HG03108 (cell line): ENCODE data around the gene SPNS3.

Experiments
- ATAC-seq: cut with Tn5 transposase; IDR thresholded peaks from one replicate; pipeline ENCODE4 v1.9.1; 2021; ENCODE audit warnings: moderate library complexity; ENCODE audit not compliant: unreplicated experiment

SPNS3 gene

DNA sequence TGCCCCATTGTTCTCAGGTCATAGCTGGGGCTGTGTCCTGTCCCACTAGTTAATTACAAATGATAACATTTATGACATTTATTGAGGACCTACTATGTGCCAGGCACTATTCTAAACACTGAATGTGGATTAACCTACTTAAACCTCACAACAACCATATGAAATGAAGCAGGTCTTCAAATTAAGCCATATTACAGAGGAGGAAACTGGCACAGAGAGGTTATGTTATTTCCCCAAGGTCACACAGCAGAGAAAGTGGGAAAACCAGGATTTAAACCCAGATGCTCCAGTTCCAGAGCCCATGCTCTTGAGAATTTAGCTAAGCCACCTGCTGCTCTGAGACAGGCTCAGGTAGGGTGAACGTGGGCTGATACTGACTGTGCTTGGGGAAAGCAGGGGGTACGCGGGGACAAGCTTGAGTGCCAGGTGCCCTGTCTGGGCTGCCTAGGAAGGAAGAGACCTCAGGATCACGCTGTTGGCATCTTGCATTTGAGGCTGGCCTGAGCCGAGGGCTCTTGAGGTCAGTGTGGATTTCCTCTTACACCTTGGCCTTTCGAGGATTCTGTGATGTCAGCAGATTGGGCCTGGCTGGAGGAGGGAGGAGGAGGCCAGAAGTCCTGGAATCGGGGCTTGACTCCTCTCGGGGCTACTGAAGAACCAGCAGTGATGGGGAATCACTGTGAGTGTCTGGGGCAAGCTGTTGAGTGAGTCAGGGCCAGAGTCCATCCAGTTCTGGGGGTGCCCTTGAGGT is 73.8 kb downstream of the SPNS3 start:
- no peak for ATAC-seq

DNA sequence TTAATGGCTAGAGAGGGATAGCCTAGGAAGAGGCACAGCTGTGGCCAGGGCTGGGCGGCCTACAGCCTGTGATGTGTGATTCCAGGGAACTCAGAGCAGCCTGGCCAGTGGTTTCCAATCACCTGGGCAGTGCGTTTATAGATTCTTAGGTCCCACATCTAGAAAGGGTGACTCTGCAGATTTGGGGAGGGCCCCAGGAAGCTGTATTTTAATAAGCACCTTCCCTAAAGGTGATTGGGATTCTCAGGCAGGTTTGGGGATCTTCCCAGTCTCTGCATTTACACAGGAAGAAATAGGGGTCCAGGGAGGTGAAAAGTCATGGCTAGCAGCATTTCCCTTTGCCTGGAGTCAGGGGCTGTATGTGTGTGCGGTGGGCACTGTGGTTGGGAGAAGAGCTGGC is 74.5 kb downstream of the SPNS3 start:
- ATAC-seq, result no peak

DNA sequence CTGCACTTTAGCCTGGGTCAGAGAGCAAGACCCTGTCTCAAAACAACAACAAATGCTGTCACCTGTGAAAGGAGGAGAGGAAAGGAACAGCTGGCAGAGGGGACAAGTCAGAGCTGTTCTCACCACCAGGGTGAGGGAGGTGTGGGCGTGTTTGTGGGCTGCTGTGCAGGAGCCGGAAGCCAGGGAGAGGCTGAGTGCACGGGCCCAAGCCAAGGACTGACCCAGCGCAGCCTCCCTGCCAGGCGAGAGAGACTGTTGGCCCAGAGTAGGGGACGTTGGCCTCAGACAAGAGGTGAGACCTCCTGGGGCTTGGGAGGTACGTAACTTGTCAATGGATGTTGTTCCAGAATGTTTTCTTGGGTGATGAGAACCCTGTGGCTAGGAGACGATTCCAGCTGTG is 75.7 kb downstream of the SPNS3 start:
- no peak for ATAC-seq

DNA sequence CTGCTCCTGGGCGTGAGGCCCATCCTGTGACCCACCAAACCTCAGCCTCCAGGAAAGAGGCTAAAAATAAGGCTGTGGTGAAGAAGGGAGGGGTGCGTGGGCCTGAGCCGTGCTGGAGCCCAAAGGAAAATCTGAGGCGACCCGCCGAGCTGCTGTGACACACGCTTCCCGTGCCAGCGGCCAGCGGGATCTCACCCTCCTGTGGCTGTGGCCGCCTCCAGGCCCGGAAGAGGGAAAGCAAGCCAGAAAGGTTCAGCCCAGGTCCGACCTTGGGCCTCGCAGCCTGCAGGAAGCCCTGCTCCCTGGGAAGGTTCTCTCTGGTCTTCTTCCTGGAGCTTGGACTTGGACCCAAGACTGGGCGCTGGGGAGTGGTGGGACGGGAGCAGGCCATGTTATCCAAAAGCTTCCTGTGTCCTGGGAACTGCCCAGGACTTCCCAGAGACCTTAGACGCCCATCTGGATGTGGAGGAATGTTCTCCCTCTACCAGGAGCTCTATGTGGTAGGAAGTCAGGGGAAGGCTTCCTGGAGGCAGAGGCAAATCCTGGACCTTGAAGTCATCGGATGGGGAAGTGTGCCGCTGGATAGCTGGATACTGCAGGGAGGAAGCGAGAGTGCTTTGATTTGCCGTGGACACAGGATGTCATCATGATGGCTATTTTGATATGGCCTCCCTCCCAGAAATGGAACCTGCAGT is 76.3 kb downstream of the SPNS3 start:
- ATAC-seq, result no peak

DNA sequence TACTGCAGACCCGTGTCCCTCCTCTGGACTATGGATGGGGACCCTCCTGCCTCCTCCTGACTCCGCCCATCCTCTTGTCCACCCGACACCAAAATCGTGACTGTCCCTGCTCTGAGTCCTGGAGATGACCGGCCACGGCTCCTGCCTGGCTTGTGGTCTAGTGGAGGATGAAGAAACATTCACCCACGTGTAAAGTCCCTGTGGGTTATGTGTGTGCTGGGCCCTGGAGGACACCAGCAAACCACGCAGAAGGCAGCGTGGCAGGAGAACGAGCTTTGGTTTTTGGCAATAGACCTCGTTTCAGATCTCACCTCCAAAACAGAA is 76.8 kb downstream of the SPNS3 start:
- ATAC-seq, result no peak

DNA sequence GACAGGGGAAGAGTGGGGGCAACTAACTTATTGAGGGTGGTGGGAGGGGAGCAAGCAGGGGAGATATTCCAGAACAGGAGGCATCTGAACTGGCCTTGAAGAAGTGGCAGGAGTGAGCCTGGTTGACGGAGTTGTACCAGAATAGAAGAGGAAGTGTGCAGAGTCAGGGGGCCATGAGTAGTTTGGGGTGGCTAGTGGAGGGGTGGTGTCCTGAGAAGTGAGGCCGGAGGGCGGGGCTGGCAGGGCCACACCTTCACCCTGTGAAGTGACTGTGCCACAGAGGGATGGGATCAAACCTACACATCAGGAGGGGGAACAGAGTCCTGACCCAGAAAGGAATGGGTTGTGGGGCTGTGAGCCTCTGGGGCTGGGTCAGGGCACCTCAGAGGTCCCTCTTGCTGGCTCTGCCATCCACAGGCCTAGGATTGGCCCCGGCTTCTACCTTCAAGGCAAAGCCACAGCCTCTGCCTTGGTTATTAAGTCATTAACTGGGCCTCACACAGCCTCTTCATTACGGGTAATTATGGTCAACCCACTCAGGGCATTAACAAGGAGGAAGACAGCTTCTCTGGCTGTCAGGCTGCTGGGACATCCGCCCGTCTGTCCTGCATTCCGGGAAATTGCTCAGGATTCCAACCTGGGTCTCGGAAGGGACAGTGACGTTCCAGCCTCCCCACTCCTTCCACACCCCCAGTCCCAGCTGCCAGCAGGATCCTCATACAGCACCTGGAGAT is 77.6 kb downstream of the SPNS3 start:
- no peak for ATAC-seq

DNA sequence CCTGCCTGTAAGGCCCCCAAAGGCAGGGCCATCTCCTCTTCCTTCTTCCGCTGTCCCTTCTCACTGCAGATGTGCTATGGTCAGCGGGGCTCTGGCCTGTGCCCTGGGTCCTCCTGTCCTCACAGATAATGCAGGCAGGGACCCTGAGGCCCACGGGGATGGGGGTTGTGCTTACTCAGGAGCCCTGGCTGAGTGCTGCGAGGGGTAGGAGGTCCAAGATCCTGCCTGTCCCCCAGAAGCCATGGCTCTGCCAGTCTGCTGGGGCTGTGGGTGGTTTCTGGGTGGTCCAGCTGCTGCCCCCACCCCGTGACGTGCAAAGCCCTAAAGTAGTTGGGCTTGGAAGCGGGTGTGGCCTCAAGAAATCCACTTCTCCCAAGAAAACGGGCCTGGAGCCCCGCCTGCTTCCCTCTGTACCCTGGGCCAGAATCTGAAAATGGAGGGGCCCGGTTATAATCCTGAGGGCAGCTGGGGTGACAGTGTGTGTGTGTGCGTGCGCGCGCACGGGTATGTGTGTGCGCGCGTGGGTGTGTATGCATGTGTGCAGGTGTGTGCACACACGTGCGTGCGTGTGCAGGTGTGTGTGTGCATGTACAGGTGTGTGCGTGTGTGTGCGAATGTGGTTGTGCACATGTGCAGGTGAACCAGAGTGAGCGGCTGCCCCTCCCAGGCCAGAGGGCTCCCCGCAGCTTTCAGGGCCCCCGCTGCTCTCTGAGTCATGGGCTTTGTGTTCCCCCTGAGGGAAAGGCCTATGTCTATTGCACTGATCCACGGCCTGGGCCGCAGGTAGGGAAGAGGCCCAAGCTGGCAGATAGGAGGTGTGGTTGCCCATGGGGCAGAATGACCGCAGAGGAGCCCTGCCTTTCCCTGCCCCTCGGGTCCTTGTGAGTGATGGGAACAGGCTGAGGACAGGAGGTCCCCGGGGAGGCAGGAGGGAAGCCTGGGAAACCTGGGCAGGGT is 78.7 kb downstream of the SPNS3 start:
- no peak for ATAC-seq

DNA sequence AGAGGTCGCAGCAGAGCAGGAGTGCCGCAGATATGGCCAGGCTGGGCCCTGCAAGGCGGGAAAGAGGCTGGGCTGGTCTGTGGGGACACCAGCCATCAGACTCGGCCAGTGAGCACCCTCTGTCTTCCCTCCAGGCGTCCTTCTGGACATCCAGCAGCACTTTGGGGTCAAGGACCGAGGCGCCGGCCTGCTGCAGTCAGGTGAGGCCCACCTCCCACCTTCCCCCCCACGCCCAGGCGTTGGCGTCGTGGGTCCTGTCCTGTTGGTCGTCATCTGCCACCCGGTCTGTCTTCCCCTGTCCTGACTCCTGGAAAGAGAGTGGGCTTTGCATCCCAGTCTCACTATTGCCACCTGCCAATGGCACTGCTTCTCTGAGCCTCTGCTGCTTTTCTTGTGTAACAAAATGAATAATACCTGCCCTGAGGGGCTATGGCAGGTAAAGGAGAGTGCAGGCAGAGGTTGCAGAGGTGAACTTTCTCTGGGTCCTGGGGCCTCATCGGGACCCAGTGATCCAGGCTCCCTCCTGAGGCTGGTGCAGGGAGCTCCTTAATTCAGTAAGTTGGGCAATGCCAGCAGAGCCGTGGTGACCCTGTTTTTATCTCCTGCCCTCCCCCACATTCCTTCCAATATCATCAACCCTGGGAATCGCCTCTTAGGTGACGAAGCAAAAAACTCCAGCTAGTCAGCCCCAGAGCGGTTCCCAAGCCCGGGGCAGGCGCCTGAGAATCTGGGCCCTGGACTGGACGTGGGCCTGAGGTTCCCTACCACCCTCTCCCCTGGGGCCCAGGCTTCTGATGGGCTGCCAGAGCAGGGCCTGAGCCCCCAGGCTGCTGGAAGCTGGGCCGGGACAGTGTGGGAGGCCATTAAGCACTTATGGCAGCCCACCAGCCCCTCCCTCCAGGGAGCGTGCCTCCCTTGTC is 79.6 kb downstream of the SPNS3 start:
- ATAC-seq, result no peak

DNA sequence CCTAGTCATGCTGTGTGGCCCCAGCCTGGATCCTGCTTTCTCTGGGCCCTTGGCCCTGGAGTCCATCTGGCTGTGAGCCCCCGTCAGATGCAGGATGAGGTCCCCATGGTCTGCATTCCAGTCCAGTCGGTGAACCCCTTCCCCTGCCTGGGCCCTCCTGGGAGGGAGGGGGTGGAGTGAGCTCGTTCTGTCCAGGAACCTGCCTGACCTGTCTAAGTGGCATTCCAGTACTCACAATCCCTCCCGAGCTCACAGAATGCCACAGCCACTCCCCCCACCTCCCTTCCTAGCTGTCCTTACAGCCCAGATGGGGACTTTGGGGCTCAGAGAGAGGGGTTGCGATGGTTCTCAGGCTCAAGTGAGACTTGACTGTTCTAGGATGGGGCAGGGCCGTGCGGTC is 80.5 kb downstream of the SPNS3 start:
- ATAC-seq, result no peak

DNA sequence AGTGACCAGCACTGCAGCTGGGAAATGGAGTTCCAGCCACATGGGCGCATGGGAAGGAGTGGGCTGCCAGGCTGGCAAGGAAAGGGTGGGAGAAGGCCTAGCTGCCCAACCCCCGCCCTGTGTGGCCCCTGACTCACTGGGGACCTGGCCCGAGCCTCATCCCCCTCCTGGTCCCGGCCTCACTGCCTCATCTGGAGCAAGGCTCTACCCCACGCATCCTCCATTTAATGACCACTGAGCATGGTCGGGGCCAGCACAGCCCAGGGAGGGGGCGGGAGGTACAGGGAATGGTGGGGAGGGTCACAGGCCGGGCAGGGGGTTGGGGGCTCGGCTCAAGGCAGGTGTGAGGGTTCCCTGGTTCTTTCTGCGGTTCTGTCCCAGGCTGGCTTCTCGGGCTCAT is 81.0 kb downstream of the SPNS3 start:
- ATAC-seq, result no peak

DNA sequence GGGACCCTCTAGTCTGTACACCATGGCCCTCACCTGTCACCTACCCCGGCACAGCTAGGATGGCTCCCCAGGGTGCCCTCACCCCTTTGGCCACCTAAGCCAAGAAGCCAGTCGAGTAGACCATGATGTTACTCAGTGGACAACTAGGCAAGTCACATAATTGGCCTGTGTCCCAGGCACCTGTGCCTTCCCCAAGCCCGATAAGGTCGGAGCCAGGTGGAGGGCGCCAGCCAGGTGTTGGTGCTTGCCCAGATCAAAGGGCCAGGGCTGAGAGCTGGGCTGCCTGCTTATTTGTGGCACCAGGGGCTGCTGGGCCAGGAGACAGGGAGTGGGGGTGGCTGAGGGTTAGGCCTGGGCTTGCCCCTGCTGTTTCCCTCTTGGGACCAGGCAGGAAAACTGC is 81.8 kb downstream of the SPNS3 start:
- ATAC-seq, result no peak

DNA sequence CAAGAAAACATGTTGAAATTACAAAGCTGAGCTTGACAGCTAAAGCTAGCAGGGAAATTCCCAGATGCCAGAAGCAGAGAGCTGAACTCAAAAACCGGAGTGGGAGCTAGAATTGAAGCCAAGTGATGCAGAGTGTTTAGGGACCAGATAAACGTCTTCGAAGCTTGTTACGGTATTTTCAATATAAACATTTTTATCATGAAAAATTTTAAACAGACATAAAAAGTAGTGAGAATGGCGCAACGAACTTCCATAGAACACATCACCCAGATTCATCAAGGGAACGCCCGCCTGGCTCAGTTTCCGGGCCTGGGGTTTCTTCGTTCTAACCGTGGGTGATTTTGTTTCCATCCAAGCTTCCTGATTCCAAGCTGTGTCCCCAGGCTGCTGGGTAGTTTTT is 83.0 kb downstream of the SPNS3 start:
- ATAC-seq, result no peak

DNA sequence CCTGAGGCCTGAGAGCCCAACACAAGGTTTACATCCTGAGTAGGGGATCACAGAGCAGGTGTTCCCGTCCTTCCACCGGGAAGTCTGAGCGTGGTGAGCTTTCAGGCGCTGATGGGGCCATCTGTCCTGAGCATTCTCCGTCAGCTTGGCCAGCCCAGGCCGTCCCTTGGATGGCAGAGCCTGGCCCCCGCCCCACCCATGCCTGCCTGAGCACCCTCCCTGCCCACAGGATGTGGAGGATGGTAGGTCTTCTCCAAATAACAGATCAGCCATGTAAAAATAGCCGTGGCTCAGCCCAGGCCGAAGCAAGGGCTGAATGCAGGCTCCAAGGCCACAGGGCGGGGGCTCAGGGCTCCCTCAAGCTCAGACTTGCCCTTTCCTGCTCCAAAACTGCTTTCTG is 85.2 kb downstream of the SPNS3 start:
- no peak for ATAC-seq

DNA sequence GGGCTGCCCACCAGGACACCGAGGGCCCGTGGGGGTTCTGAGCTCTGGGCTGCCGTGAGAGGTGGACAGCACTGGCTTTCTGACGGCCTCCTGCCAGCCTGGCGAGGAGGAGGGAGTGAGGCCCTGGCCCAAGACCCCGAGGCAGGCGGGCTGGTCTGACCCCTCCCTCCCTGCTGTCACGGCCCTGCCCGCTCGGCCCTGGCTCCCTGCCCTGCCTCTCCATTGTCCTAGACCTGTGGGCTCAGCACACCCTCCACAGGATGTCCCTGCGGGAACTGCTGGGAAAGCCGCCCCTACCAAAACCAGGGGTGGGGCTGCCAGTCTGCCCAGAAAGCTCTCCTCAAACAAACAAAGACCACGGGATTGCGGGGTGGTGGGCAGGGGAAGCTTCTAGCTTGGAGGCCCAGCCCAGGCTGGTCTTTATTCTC is 85.6 kb downstream of the SPNS3 start:
- ATAC-seq, result no peak

DNA sequence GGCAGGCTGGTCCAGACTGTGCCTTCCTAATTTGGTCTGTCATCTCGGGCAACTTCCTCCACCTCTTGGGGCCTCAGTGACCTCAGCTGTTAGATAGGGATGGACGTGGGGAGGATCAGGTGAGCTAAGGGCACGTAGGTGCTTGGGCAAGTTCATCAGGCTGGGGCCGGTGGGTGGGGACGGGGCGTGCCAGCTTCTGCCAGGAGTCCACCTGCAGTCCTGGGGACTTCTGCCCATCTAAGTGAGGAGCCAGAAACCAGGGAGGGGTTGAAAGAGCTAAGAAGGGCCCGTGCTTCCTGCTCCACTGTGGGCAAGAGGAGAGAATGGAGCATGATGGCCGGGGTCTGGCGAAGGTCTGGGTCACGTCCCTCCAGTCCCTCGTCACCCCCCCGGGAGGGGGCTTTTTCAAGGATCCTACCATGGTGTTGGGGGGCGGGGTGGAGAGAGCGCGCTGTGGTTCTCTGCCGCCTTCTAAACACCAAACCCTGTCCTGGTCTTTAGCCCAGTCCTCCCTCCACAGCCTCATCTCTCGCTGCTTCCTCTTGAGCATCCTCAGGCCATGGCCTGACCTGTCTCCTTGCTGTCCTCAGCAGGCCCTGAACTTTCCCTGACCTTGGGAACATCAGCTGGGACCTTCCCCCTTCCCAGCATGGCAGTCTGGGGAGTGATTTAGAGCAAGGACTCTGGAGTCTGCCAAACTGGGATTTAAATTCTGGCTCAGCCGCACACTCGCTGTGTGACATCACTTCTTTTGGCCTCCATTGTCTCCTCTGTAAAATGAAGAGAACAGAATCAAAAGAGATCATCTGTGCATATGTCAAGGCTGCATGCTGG is 86.5 kb downstream of the SPNS3 start:
- ATAC-seq, result no peak

DNA sequence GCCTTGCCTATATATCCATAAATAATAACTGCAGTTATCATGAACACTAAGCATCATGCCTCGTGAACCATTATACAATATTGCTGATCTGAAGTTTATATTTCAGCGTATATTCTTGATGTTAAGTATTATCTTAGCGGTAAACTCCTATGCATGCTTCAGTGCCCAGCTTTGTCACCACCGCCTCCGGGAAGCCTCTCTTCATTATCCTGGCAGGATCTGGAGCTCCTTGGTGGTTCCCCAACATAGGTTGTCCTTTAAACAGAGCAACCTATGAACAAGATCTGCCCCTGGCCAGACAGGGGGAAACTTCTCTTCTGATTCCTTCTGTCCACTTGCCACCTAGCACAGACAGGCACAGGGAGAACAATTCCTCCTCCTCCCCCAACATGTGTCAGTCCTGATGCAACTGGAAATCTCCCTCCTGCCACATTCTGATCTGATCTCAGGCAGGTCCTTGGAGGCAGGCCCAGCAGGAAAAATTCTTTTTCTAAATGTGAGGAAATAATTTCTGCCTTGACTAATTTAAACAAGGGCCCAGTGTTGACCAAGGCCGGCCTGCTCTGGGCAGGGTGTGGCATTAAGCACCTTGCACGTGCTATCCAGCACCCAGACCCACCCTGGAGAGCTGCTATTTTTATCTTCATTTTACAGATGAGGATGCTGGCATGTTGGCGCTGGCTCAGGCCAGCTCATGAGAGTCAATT is 87.3 kb downstream of the SPNS3 start:
- ATAC-seq, result no peak

DNA sequence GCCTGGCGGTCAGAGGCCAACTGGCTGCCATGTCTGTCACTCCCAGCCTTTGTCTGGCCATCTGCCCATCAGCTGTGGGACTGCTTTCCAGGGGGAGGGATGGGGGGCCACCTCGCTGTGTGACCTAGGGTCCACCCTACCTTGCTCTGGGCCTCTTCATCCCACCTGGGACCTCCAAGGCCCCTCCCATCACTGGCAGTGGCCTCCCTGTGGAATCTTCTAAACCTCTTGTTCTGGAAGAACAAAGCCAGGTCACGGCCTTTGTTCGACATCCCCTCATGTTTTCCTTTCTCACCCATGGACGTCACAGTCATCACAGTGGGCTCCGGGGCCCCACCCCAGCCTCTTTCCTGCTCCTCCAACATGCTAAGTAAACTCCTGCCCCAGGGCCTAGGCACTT is 88.9 kb downstream of the SPNS3 start:
- ATAC-seq, result no peak

DNA sequence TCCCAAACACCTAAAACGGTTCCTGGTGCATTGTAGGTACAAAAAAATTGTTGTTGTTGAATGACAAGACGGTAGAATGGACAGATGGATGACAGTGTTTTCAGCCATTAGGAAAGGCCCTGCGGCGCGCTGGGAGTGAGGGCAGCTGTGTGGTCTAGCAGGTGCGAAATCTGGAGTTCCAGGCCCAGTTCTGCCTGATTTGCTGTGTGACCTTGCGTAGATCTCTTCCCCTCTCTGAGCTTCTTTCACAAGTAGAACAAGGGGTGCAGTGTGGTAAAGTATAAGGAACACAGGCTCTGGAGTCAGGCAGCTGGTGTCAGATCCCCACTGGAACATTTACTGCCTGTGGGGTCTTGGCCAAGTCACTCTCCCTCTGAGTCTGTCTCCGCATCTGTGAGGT is 90.2 kb downstream of the SPNS3 start:
- ATAC-seq, result no peak
